ENCODE measurements around the gene MN1.

The MN1 gene

DNA sequence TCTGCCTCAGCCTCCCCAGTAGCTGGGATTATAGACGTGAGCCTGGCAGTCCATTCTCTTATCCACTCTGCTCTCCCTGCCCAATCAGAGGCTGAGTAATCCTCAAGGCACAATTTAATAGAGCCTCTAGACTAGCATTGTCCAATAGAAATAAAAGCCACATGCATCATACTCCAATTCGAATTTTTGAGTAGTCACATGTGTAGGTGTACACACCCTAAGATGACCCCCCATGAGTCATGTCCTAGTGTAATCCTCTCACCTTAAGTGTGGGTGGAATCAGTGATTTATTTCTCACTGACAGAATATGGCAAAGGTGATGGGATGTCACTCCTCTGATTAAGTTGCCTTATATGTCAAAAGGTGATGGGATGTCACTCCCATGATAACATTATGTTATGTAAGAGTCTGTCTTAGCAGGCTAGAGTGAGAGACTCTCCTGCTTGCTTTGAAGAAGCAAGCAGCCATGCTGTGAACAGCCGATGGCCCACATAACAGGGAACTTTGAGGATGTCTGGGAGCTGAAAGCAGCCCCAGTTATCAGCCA, 61.3 kb downstream of the MN1 start:
- DNase-seq (ENCODE audit: low read depth in 2 of 2) = no peak

DNA sequence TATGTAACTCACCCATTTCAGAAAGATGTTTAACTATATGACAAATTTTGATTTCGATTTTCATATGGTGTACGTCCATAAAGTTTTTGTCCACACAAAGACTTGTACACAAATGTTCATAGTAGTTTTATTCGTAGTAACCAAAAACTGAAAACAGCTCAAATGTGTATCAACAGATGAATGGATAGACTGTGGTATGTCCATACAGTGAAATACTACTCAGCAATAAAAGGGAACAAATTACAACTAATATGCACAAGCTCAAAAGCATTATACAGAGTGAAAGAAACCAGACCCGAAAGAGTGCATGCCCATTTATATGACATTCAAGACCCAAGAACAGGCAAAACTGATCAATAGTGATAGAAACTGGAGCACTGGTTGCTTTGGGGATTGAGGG, 64.0 kb downstream of the MN1 start:
- no peak for DNase-seq (ENCODE audit: low read depth in 2 of 2)

DNA sequence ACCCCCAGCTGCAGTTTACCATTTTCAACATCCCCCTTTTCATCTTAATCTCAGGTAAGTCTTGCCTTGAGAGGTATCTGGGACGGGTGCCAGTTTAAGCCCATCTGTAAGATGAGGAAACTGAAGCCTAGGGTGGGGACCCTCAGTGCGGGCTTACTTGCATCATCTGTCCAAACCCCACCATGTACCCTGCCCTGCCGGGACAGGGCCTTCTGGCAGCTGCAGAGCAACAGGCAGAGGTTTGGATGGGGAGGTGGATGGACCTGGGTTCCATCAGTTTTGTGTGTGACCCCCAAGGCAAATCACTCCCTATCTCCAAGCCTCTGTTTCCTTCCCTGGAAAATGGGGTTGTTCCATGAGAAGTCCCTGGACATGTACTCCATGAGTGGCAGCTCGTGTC, 67.5 kb downstream of the MN1 start:
- no peak for DNase-seq (ENCODE audit: low read depth in 2 of 2)

GRCh38 chr22:27732841-27733240, 68.7 kb downstream of the MN1 start:
- no peak for DNase-seq (ENCODE audit: low read depth in 2 of 2)

GRCh38 chr22:27732391-27732790, 69.2 kb downstream of the MN1 start:
- no peak for DNase-seq (ENCODE audit: low read depth in 2 of 2)

GRCh38 chr22:27731621-27732020, 69.9 kb downstream of the MN1 start:
- no peak for DNase-seq (ENCODE audit: low read depth in 2 of 2)

DNA sequence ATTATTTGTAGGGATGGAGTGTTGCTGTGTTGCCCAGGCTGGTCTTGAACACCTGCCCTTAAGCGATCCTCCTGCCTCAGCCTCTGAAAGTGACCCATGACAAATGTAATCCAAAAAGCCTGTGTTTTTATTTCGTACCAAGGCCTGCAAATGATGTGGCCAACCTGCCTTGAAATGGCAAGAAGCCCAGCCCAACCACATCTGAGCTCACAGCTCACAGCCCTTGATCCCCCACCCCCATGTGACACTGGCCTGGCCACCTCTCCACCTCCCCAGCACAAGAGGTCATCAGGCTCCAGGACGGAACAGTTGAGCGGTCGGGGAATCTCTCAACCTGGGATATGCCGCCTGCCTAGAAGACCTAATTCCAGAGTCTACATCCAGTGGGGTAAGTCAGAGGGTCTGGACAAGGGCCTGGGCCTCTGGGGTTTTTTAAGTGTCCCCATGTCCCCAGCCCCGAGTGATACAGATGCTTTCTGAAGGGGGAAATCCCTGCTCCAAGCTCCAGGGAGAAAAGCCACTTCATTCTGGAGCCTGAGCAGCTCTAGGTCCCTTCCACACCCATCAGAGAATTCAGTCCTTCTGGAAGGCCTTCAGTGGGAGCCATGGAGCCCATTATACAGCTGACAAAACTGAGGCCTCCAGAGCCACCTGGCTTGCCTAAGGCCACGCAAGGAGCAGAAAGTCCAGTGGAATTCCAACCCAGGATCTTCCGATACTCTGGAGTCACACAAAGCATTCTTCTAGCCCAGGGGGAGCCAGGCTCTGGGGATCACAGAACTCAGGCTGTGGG, 70.7 kb downstream of the MN1 start:
- no peak for DNase-seq (ENCODE audit: low read depth in 2 of 2)

DNA sequence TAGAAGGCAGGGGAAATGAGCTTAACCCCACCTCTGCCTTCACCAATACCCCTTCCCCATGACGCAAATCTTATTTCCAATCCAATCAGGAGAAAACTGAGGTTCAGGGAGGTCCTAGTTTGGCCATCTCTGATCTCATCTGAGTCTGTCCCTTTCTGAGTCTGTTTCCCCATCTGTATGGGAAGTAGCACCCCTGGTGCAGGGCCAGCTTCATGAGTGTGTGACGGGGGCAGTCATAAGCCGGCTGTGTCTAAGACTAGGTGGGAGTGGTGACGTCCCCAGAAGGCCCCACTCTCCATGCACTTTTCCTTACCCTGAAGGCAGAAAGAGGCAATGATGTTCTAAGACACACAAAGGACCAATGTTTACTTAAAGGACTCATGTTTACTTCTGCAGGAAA, 72.3 kb downstream of the MN1 start:
- DNase-seq (ENCODE audit: low read depth in 2 of 2) = no peak

DNA sequence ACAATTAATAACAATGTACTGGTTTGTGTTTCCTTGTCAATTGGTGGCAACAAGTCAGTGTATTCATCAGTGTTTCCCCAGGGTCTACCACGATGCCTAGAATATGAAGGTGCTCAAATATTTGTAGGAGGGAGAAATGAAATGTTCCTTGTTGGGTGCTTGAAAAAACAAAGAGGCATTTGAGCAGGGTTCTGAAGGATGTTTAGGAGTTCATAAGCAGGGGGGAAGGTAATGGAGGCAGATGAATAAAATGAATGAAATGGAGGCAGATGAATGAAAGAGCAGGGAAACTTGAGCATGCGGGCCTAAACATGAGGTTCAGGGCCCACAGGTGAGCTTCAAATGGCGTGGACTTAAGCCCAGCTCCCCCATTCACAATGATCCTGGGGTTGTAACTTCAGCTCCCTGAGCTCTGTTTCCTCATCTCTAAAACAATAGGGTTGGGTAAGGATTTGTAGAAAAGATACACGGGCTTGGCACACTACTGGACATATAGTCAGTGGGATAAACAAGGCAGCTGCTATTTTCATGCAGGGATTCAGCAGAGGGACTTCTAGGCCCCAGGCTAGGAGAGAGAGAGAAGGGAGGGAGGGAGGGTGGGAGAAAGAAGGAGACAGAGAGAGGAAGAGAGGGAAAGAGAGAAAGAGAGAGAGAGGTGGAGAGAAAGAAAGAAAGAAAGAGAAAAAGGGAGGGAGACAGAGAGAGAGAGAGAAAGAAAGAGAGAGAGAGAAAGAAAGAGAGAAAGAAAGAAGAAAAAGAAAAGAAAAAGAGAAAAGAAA, 73.7 kb downstream of the MN1 start:
- no peak for DNase-seq (ENCODE audit: low read depth in 2 of 2)

DNA sequence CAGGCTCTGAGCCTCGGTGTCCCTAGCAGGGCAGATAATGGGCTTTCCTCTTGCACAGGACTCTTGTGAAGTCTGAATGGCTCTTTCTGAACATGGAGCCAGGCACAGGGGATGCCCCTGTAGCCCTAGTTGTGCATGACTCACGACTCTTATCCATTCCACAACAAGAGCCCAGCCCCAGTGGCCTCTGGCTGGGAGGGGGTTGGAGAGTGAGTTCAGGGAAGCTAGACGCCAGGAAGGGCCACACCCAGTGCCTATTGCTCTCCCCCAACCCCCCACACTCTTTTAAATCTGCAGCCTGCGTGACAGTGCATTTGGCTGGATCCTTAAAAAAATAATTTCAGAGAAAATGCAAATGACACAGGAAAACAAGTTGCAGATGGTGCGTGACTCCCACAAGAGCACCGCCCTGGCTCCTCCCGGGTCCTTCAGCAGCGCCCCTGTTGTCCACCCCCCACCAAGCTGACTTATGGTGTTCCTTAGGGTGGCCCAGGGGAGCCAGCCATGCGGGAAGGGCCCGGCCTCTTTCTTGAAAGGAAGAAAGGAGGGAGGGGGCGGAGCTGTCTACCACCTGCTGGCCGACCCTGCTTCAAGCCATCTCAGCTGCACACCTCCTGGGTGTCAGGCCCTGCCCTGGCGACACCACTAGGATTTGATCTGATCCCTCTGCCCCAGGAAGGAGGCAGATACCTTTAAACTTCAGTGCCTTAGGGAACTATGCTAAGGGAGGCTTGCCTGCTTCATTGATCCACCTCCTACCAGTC, 74.7 kb downstream of the MN1 start:
- no peak for DNase-seq (ENCODE audit: low read depth in 2 of 2)

DNA sequence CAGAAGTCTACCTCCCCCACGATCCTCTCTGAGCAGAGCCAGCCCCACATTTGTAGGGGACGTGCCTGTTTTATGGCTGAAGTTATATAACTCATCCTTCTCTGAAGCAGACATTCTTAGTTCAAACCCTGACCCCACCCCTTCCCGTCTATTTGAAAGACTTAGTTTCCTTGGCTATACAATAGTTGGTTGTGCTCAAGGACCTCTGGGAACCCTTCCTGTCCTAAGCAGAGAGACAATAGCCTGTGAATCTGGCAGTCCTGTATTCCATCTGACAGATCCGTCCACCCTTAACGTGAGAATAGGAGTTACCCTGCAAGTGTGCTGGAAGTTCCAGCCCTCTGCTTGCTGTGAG, 75.2 kb downstream of the MN1 start:
- DNase-seq (ENCODE audit: low read depth in 2 of 2) = no peak

GRCh38 chr22:27725661-27726060, 75.9 kb downstream of the MN1 start:
- no peak for DNase-seq (ENCODE audit: low read depth in 2 of 2)

DNA sequence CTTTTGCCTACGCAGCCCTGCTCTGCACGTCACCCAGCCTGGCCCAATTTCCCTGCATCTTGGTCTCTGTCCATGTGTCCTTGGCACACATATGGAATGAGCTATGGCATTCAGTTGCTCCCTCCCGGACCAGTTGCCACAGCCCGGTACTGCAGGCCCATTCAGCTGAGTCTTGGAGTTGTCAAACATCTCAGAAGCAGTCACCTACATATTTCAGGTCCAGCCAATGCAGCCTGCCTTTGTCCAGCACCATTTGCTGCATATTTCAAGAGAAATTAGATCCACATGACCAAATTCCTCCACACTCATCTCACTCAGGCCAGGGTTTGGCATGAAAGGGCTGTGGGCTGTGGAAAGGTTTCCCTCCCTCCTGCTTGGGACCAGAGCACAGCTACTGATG, 76.8 kb downstream of the MN1 start:
- no peak for DNase-seq (ENCODE audit: low read depth in 2 of 2)

GRCh38 chr22:27724157-27724556, 77.4 kb downstream of the MN1 start:
- DNase-seq (ENCODE audit: low read depth in 2 of 2) = no peak

- no peak for DNase-seq (ENCODE audit: low read depth in 2 of 2)
Measured at GRCh38 chr22:27723708-27724107, 77.8 kb downstream of the MN1 start.

- DNase-seq (ENCODE audit: low read depth in 2 of 2) = no peak
Measured at GRCh38 chr22:27723158-27723557, 78.4 kb downstream of the MN1 start.

- DNase-seq (ENCODE audit: low read depth in 2 of 2) = no peak
Measured at GRCh38 chr22:27720860-27721259, 80.7 kb downstream of the MN1 start.

GRCh38 chr22:27719535-27720227, 81.9 kb downstream of the MN1 start:
- no peak for DNase-seq (ENCODE audit: low read depth in 2 of 2)

GRCh38 chr22:27719036-27719347, 82.6 kb downstream of the MN1 start:
- no peak for DNase-seq (ENCODE audit: low read depth in 2 of 2)

GRCh38 chr22:27718186-27719035, 83.1 kb downstream of the MN1 start:
- DNase-seq (ENCODE audit: low read depth in 2 of 2) = no peak

DNA sequence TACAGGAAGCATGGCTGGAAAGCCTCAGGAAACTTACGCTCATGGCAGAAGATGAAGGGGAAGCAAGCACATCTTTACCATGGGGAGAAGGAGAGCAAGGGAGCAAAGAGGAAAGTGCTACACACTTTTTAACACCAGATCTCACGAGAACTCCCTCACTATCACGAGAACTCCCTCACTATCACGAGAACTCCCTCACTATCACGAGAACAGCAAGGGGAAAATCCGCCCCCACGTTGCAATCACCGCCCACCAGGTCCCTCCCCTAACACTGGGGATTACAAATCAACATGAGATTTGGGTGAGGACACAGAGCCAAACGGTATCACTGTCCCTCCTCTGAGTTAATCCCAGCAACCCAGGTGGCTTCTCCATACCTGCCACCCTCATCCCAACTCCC, 84.5 kb downstream of the MN1 start:
- no peak for DNase-seq (ENCODE audit: low read depth in 2 of 2)

Measured in stimulated activated CD4-positive, alpha-beta T cell treated with anti-CD3 and anti-CD28 coated beads, Interleukin-15, amount 100 ng/mL, for 48 hours (primary cell).